Upper lobe of right lung (tissue), 1 donor: ENCODE results near the gene RABGGTA. TPM values are rescaled to one million over a fixed set of nuclear protein-coding genes. Genes with fewer than 3 reads are reported as not detected.

Source experiments
- ATAC-seq: fragments of 200-7000 bp; cut with Tn5 transposase; one replicate; pipeline ENCODE4 v1.9.1; 2020; ENCODE audit warnings: mild to moderate bottlenecking, moderate library complexity
- DNase-seq: peaks from one replicate; pipeline ENCODE4 v3.0.0-alpha.2; 2020
- H3K27ac ChIP-seq: fragments of 200-600 bp; one replicate; pipeline ENCODE4 v1.8.0; 2022
- H3K27me3 ChIP-seq: fragments of 200-600 bp; one replicate; pipeline ENCODE4 v1.8.0; 2022; ENCODE audit warnings: mild to moderate bottlenecking
- H3K36me3 ChIP-seq: fragments of 200-600 bp; one replicate; pipeline ENCODE4 v1.8.0; 2022
- H3K4me1 ChIP-seq: fragments of 200-600 bp; one replicate; pipeline ENCODE4 v1.8.0; 2022
- H3K4me3 ChIP-seq: fragments of 200-600 bp; one replicate; pipeline ENCODE4 v1.8.0; 2022; ENCODE audit warnings: mild to moderate bottlenecking
- H3K9me3 ChIP-seq: fragments of 200-600 bp; one replicate; pipeline ENCODE4 v1.8.0; 2022
- CTCF ChIP-seq: fragments of 200-600 bp; IDR thresholded peaks from one replicate; pipeline ENCODE4 v1.8.0; 2022; ENCODE audit warnings: antibody characterized with exemption
- intact Hi-C: fragments of 100-400 bp; cut with DNase I; formaldehyde crosslinking; loops from one replicate; pipeline ENCODE4 v1.11.0; 2022
- total RNA-seq: library from RNA; stranded (reverse); fragmentation: NEBNext Ultra II Directional; extraction: Animal tissue kit (Norgen Biotek cat#: 25700); gene quantifications from one replicate; pipeline ENCODE4 v1.2.1, GENCODE V29; 2021
- donor health status: DM: no; HTN: yes; CAD: no; lungs with severe emphysema.

The RABGGTA gene
- total RNA-seq, 1 donor from 2014 or later, result 50.3 TPM

- peaks cover 68% of the 10 kb centered on the region for H3K4me1 ChIP-seq
These were observed 39.5 kb upstream of the RABGGTA start, which contains the start of gene LTB4R for GRCh38 chr14:24310646-24311604. TSS of gene LTB4R (plus strand) at chr14:24311502. CDS start at chr14:24315652, 4,150 bp downstream.

GRCh38 chr14:24310265-24310645 lies 38.9 kb upstream of the RABGGTA start:
- DNase-seq (no peak), ATAC-seq (no peak)
- Histone ChIP-seq H3K4me3 (peak overlapping the region; percentile 58), H3K36me3 (peaks cover 21% of the 10 kb centered on the region), H3K27ac (peak overlapping the region; percentile 90), H3K9me3 (no peaks in the 10 kb centered on the region), H3K27me3 (no peaks in the 10 kb centered on the region), H3K4me1 (peaks cover 61% of the 10 kb centered on the region)
- TF ChIP-seq CTCF, result no peak
- intact Hi-C loops, result no loop called here

More at GRCh38 chr14:24310646-24311604, 39.5 kb upstream of the RABGGTA start, which contains the start of gene LTB4R:
- ATAC-seq (peak; percentile 83), DNase-seq (peak; percentile 90)
- peaks cover 1% of the 10 kb centered on the region for H3K27me3 ChIP-seq
- intact Hi-C loops, result no loop called here
- TF ChIP-seq CTCF, result peak; percentile 46
- peak within 1 kb of the TSS; percentile 58 for H3K4me3 ChIP-seq
- no peaks in the 10 kb centered on the region for H3K9me3 ChIP-seq
- H3K36me3 ChIP-seq, result peaks cover 14% of the 10 kb centered on the region
- H3K27ac ChIP-seq, result peak within 1 kb of the TSS; percentile 90

- H3K27ac ChIP-seq, result peak within 1 kb of the TSS; percentile 90
- no peak for TF ChIP-seq CTCF
- no peaks in the 10 kb centered on the region for H3K9me3 ChIP-seq
- intact Hi-C loops, result no loop called here
- H3K27me3 ChIP-seq, result no peaks in the 10 kb centered on the region
- H3K4me3 ChIP-seq, result peak within 1 kb of the TSS; percentile 58
- peaks cover 27% of the 10 kb centered on the region for H3K36me3 ChIP-seq
- DNase-seq (no peak), ATAC-seq (no peak)
- peaks cover 55% of the 10 kb centered on the region for H3K4me1 ChIP-seq
These were observed 38.3 kb upstream of the RABGGTA start, which contains the start of gene LTB4R2 for GRCh38 chr14:24309538-24310264. TSS of gene LTB4R2 (plus strand) at chr14:24310140. CDS start at chr14:24310665, 525 bp downstream.

GRCh38 chr14:24308342-24309124 lies 37.1 kb upstream of the RABGGTA start:
- peaks cover 44% of the 10 kb centered on the region for H3K4me1 ChIP-seq
- H3K4me3 ChIP-seq, result no peak overlapping the region
- no peak overlapping the region for H3K27ac ChIP-seq
- intact Hi-C loops, result no loop called here
- peaks cover 38% of the 10 kb centered on the region for H3K36me3 ChIP-seq
- ATAC-seq (no peak), DNase-seq (no peak)
- peak; percentile 13 for TF ChIP-seq CTCF
- H3K27me3 ChIP-seq, result no peaks in the 10 kb centered on the region
- no peaks in the 10 kb centered on the region for H3K9me3 ChIP-seq
